ENCODE data around the gene PSEN1.
A peak's percentile ranks its signal among the peaks of the same experiment; 100 is the strongest.
"Not testable (repeated sequence)": the region's sequence is repeated elsewhere in the genome, so short reads cannot be mapped to it uniquely, and the experiment has no call there.

PSEN1 gene

GRCh38 chr14:73167727-73168126 is 31.4 kb downstream of the PSEN1 start:
- H3K4me3 ChIP-seq (ENCODE audit: low read length): no peak overlapping the region
- H3K9ac ChIP-seq (ENCODE audit: low read depth, low read length): no peak overlapping the region

GRCh38 chr14:73168274-73168673 is 32.0 kb downstream of the PSEN1 start:
- H3K27me3 ChIP-seq (ENCODE audit: control insufficient read depth, insufficient read depth, low read length): no peaks in the 10 kb centered on the region
- H3K4me3 ChIP-seq (ENCODE audit: low read length): no peak overlapping the region
- no peaks in the 10 kb centered on the region for H3K9me3 ChIP-seq (replicated peaks; ENCODE audit: low read length)
- H3K9ac ChIP-seq (ENCODE audit: low read depth, low read length): no peak overlapping the region
- no peak overlapping the region for H3K4me2 ChIP-seq (ENCODE audit: low read length)
- peaks cover 59% of the 10 kb centered on the region for H3K36me3 ChIP-seq (ENCODE audit: insufficient read depth, low read length)
- no peaks in the 10 kb centered on the region for H3K4me1 ChIP-seq (ENCODE audit: control insufficient read depth, insufficient read depth, low read length)

More at GRCh38 chr14:73167727-73168126, 31.4 kb downstream of the PSEN1 start:
- Histone ChIP-seq H3K9me3 (replicated peaks; ENCODE audit: low read length) (no peaks in the 10 kb centered on the region), H3K4me1 (ENCODE audit: control insufficient read depth, insufficient read depth, low read length) (no peaks in the 10 kb centered on the region), H3K4me2 (ENCODE audit: low read length) (no peak overlapping the region), H3K27me3 (ENCODE audit: control insufficient read depth, insufficient read depth, low read length) (no peaks in the 10 kb centered on the region), H3K36me3 (ENCODE audit: insufficient read depth, low read length) (peaks cover 55% of the 10 kb centered on the region)

DNA sequence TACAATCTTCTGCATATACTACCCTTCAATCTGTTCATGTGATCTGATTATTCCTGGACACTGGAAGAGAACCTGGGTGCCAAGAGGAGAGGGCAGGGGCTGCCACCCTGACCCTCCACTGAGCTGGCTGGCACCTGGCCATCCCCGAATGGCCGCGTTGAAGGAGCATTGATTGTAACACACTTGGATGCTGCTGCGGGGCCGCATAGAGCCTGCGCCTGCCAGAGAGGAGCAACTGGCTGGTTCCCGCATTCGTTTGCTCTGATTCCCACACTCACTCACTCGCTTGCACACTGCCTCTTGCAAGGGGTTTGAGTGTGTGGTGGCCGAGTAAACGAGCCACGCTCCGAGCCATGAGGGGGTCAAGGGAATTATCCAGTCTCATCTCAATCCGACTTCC is 32.4 kb downstream of the PSEN1 start:
- no peaks in the 10 kb centered on the region for H3K27me3 ChIP-seq (ENCODE audit: control insufficient read depth, insufficient read depth, low read length)
- no peak overlapping the region for H3K4me2 ChIP-seq (ENCODE audit: low read length)
- H3K4me1 ChIP-seq (ENCODE audit: control insufficient read depth, insufficient read depth, low read length): no peaks in the 10 kb centered on the region
- H3K4me3 ChIP-seq (ENCODE audit: low read length): no peak overlapping the region
- H3K9ac ChIP-seq (ENCODE audit: low read depth, low read length): no peak overlapping the region
- no peaks in the 10 kb centered on the region for H3K9me3 ChIP-seq (replicated peaks; ENCODE audit: low read length)
- peaks cover 60% of the 10 kb centered on the region for H3K36me3 ChIP-seq (ENCODE audit: insufficient read depth, low read length)

DNA sequence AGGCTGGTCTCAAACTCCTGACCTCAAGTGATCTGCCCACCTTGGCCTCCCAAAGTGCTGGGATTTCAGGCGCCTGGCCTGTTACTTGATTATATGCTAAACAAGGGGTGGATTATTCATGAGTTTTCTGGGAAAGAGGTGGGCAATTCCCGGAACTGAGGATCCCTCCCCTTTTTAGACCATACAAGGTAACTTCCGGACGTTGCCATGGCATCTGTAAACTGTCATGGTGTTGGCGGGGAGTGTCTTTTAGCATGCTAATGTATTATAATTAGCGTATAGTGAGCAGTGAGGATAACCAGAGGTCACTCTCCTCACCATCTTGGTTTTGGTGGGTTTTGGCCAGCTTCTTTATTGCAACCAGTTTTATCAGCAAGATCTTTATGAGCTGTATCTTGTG is 33.5 kb downstream of the PSEN1 start:
- not testable (repeated sequence) for H3K4me1 ChIP-seq (ENCODE audit: control insufficient read depth, insufficient read depth, low read length); H3K9me3 ChIP-seq (replicated peaks; ENCODE audit: low read length); H3K27me3 ChIP-seq (ENCODE audit: control insufficient read depth, insufficient read depth, low read length); H3K9ac ChIP-seq (ENCODE audit: low read depth, low read length); H3K4me3 ChIP-seq (ENCODE audit: low read length); H3K4me2 ChIP-seq (ENCODE audit: low read length)
- H3K36me3 ChIP-seq (ENCODE audit: insufficient read depth, low read length): peaks cover 68% of the 10 kb centered on the region

DNA sequence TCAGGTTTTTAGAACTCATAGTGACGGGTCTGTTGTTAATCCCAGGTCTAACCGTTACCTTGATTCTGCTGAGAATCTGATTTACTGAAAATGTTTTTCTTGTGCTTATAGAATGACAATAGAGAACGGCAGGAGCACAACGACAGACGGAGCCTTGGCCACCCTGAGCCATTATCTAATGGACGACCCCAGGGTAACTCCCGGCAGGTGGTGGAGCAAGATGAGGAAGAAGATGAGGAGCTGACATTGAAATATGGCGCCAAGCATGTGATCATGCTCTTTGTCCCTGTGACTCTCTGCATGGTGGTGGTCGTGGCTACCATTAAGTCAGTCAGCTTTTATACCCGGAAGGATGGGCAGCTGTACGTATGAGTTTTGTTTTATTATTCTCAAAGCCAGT is 34.4 kb downstream of the PSEN1 start:
- Histone ChIP-seq H3K9me3 (replicated peaks; ENCODE audit: low read length) (no peaks in the 10 kb centered on the region), H3K4me2 (ENCODE audit: low read length) (no peak overlapping the region), H3K36me3 (ENCODE audit: insufficient read depth, low read length) (peaks cover 70% of the 10 kb centered on the region)

GRCh38 chr14:73172500-73172899 is 36.2 kb downstream of the PSEN1 start:
- H3K36me3 ChIP-seq (ENCODE audit: insufficient read depth, low read length): peaks cover 74% of the 10 kb centered on the region
- H3K9me3 ChIP-seq (replicated peaks; ENCODE audit: low read length): no peaks in the 10 kb centered on the region
- H3K4me2 ChIP-seq (ENCODE audit: low read length): no peak overlapping the region
- H3K4me1 ChIP-seq (ENCODE audit: control insufficient read depth, insufficient read depth, low read length): no peaks in the 10 kb centered on the region
- no peaks in the 10 kb centered on the region for H3K27me3 ChIP-seq (ENCODE audit: control insufficient read depth, insufficient read depth, low read length)
- no peak overlapping the region for H3K4me3 ChIP-seq (ENCODE audit: low read length)
- H3K9ac ChIP-seq (ENCODE audit: low read depth, low read length): no peak overlapping the region

More for the DNA sequence above, 34.4 kb downstream of the PSEN1 start:
- Histone ChIP-seq H3K9ac (ENCODE audit: low read depth, low read length) (no peak overlapping the region), H3K4me1 (ENCODE audit: control insufficient read depth, insufficient read depth, low read length) (no peaks in the 10 kb centered on the region), H3K4me3 (ENCODE audit: low read length) (no peak overlapping the region), H3K27me3 (ENCODE audit: control insufficient read depth, insufficient read depth, low read length) (no peaks in the 10 kb centered on the region)

- Histone ChIP-seq H3K4me1 (ENCODE audit: control insufficient read depth, insufficient read depth, low read length) (no peaks in the 10 kb centered on the region), H3K36me3 (ENCODE audit: insufficient read depth, low read length) (peaks cover 73% of the 10 kb centered on the region), H3K4me2 (ENCODE audit: low read length) (no peak overlapping the region), H3K4me3 (ENCODE audit: low read length) (no peak overlapping the region), H3K9ac (ENCODE audit: low read depth, low read length) (no peak overlapping the region), H3K27me3 (ENCODE audit: control insufficient read depth, insufficient read depth, low read length) (no peaks in the 10 kb centered on the region), H3K9me3 (replicated peaks; ENCODE audit: low read length) (no peaks in the 10 kb centered on the region)
These were observed 36.9 kb downstream of the PSEN1 start for GRCh38 chr14:73173092-73173735.

DNA sequence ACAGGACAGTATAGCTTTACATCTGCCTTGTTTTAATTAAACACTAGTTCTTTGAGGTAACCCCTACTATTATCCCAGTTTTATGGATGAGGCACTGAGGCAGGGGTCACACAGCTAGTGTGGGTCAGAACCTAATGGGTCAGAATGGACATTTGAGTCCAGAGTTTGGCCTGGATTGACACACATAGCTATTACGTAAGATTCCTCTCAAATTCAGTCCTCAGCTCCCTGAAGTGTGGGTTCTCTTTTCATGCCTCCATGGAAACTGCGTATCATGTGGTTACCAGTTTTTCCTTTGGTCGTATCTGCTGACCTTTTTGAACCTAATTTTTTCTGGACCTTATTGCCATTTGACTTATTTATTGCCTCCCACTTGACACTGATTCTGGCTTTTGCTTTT is 40.4 kb downstream of the PSEN1 start:
- H3K4me2 ChIP-seq (ENCODE audit: low read length): no peak overlapping the region
- peaks cover 12% of the 10 kb centered on the region for H3K4me1 ChIP-seq (ENCODE audit: control insufficient read depth, insufficient read depth, low read length)
- peaks cover 49% of the 10 kb centered on the region for H3K36me3 ChIP-seq (ENCODE audit: insufficient read depth, low read length)
- no peaks in the 10 kb centered on the region for H3K9me3 ChIP-seq (replicated peaks; ENCODE audit: low read length)
- H3K4me3 ChIP-seq (ENCODE audit: low read length): no peak overlapping the region
- no peaks in the 10 kb centered on the region for H3K27me3 ChIP-seq (ENCODE audit: control insufficient read depth, insufficient read depth, low read length)
- no peak overlapping the region for H3K9ac ChIP-seq (ENCODE audit: low read depth, low read length)

GRCh38 chr14:73180385-73180805 is 44.1 kb downstream of the PSEN1 start:
- Histone ChIP-seq H3K4me2 (ENCODE audit: low read length) (peak overlapping the region; percentile 31), H3K36me3 (ENCODE audit: insufficient read depth, low read length) (peaks cover 22% of the 10 kb centered on the region), H3K27me3 (ENCODE audit: control insufficient read depth, insufficient read depth, low read length) (no peaks in the 10 kb centered on the region), H3K9me3 (replicated peaks; ENCODE audit: low read length) (no peaks in the 10 kb centered on the region), H3K4me3 (ENCODE audit: low read length) (no peak overlapping the region), H3K4me1 (ENCODE audit: control insufficient read depth, insufficient read depth, low read length) (peaks cover 12% of the 10 kb centered on the region), H3K9ac (ENCODE audit: low read depth, low read length) (peak overlapping the region; percentile 20)

GRCh38 chr14:73180969-73181368 is 44.7 kb downstream of the PSEN1 start:
- peaks cover 12% of the 10 kb centered on the region for H3K4me1 ChIP-seq (ENCODE audit: control insufficient read depth, insufficient read depth, low read length)
- not testable (repeated sequence) for H3K9me3 ChIP-seq (replicated peaks; ENCODE audit: low read length); H3K27me3 ChIP-seq (ENCODE audit: control insufficient read depth, insufficient read depth, low read length); H3K9ac ChIP-seq (ENCODE audit: low read depth, low read length); H3K4me2 ChIP-seq (ENCODE audit: low read length); H3K4me3 ChIP-seq (ENCODE audit: low read length)
- H3K36me3 ChIP-seq (ENCODE audit: insufficient read depth, low read length): peaks cover 18% of the 10 kb centered on the region

DNA sequence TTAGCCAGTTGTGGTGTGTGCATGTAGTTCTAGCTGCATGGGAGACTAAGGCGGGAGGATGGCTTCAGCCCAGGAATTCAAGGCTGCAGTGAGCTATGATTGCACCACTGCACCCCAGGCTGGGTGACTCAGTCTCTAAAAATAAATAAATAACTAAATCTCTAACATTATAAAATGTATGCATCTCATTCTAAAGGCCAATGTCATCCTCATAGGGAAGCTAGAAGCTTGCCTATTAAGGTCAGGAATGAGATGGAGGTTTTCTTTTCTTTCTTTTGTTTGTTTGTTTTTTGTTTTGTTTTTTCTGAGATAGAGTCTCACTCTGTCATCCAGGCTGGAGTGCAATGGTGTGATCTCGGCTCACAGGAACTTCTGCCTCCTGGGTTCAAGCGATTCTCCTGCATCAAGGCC is 52.2 kb downstream of the PSEN1 start:
- H3K4me1 ChIP-seq (ENCODE audit: control insufficient read depth, insufficient read depth, low read length): peaks cover 6% of the 10 kb centered on the region
- no peaks in the 10 kb centered on the region for H3K27me3 ChIP-seq (ENCODE audit: control insufficient read depth, insufficient read depth, low read length)
- H3K36me3 ChIP-seq (ENCODE audit: insufficient read depth, low read length): peaks cover 40% of the 10 kb centered on the region

GRCh38 chr14:73189651-73190050 is 53.3 kb downstream of the PSEN1 start:
- Histone ChIP-seq H3K4me1 (ENCODE audit: control insufficient read depth, insufficient read depth, low read length) (peaks cover 6% of the 10 kb centered on the region), H3K4me2 (ENCODE audit: low read length) (no peak overlapping the region), H3K36me3 (ENCODE audit: insufficient read depth, low read length) (peaks cover 48% of the 10 kb centered on the region), H3K9me3 (replicated peaks; ENCODE audit: low read length) (no peaks in the 10 kb centered on the region), H3K4me3 (ENCODE audit: low read length) (no peak overlapping the region), H3K9ac (ENCODE audit: low read depth, low read length) (no peak overlapping the region), H3K27me3 (ENCODE audit: control insufficient read depth, insufficient read depth, low read length) (no peaks in the 10 kb centered on the region)

More for the DNA sequence above, 52.2 kb downstream of the PSEN1 start:
- no peak overlapping the region for H3K9ac ChIP-seq (ENCODE audit: low read depth, low read length)
- no peak overlapping the region for H3K4me2 ChIP-seq (ENCODE audit: low read length)
- no peaks in the 10 kb centered on the region for H3K9me3 ChIP-seq (replicated peaks; ENCODE audit: low read length)
- no peak overlapping the region for H3K4me3 ChIP-seq (ENCODE audit: low read length)
